B cell (primary cell): ENCODE measurements around the gene UHRF2. TPM values are rescaled to one million over a fixed set of nuclear protein-coding genes. Genes with fewer than 3 reads are reported as not detected.

ENCODE experiments used
- ATAC-seq: fragments of 200-7000 bp; cut with Tn5 transposase; one replicate; pipeline ENCODE4 v1.10.0; 2021; ENCODE audit warnings: low read depth, mild to moderate bottlenecking, moderate number of reproducible peaks, moderate library complexity
- CTCF ChIA-PET: fragments of 350-600 bp; sonication (Branson Sonifier 250); formaldehyde crosslinking; loops from one replicate; lab custom pipeline; 2021; ENCODE audit warnings: antibody characterized with exemption, inconsistent platforms; lab: Charles Lee
- POLR2A ChIA-PET: fragments of 350-600 bp; sonication (Branson Sonifier 250); formaldehyde crosslinking; loops from one replicate; lab custom pipeline; 2021; ENCODE audit warnings: antibody characterized with exemption; lab: Charles Lee
- DNase-seq: peaks from one replicate; pipeline ENCODE4 v3.0.0; 2013
- H2AFZ ChIP-seq: 2 replicates; pipeline ENCODE4 v1.6.1; 2012; ENCODE audit warnings: mild to moderate bottlenecking, low read depth, low read length; ENCODE audit not compliant: insufficient read depth, poor library complexity, severe bottlenecking
- H3K27ac ChIP-seq, 2 donors: 1 replicate in 1 of 2; 2 replicates in 1 of 2; pipeline ENCODE4 v1.5.1; 2012 to 2013; ENCODE audit warnings: low read length in 2 of 2, mild to moderate bottlenecking in 2 of 2, moderate library complexity in 1 of 2
- H3K27me3 ChIP-seq, 4 experiments: fragments of 200-600 bp in 1 of 4; sonication (generic) in 1 of 4; replicated peaks in 1 of 4; 1 replicate in 2 of 4; 2 replicates in 2 of 4; pipeline versions ENCODE4 v1.6.1 to v1.7.0; 2013 to 2016; ENCODE audit warnings: low read length in 3 of 4, mild to moderate bottlenecking in 2 of 4, mixed read lengths in 1 of 4, moderate library complexity in 1 of 4; ENCODE audit not compliant: insufficient read depth in 4 of 4, control insufficient read depth in 3 of 4; ENCODE audit errors: control extremely low read depth in 1 of 4
- H3K36me3 ChIP-seq, 2 experiments: replicated peaks in 1 of 2; 1 replicate in 1 of 2; 2 replicates in 1 of 2; pipeline versions ENCODE4 v1.6.1 to v1.7.1; 2013; ENCODE audit warnings: low read length in 1 of 2; ENCODE audit not compliant: insufficient read depth in 2 of 2, control insufficient read depth in 1 of 2; ENCODE audit errors: control extremely low read depth in 1 of 2, extremely low read depth in 1 of 2
- H3K4me1 ChIP-seq, 2 donors: fragments of 200-600 bp in 1 of 2; sonication (generic) in 1 of 2; 1 replicate in 1 of 2; 2 replicates in 1 of 2; pipeline versions ENCODE4 v1.5.1 to v1.6.1; 2013 to 2017; ENCODE audit warnings: low read length in 2 of 2; ENCODE audit not compliant: control insufficient read depth in 2 of 2, insufficient read depth in 2 of 2
- H3K4me2 ChIP-seq: replicated peaks from 2 replicates; pipeline ENCODE3; 2012; ENCODE audit warnings: mild to moderate bottlenecking, low read depth, low read length; ENCODE audit not compliant: poor library complexity, severe bottlenecking
- H3K4me3 ChIP-seq, 5 experiments: fragments of 200-600 bp in 1 of 5; sonication (generic) in 1 of 5; 1 replicate in 3 of 5; 2 replicates in 2 of 5; pipeline versions ENCODE4 v1.5.1 to v1.7.0; 2011 to 2016; ENCODE audit warnings: low read length in 4 of 5, mild to moderate bottlenecking in 4 of 5, low read depth in 2 of 5, control low read depth in 1 of 5, moderate library complexity in 1 of 5; ENCODE audit not compliant: insufficient read depth in 1 of 5; ENCODE audit errors: control extremely low read depth in 1 of 5, extremely low read depth in 1 of 5
- H3K79me2 ChIP-seq: fragments of 200-600 bp; sonication (generic); one replicate; pipeline ENCODE4 v1.6.0; 2016; ENCODE audit warnings: low read length; ENCODE audit not compliant: control insufficient read depth, insufficient read depth
- H3K9ac ChIP-seq: fragments of 200-600 bp; sonication (generic); 2 replicates; pipeline ENCODE4 v1.6.1; 2017; ENCODE audit warnings: mild to moderate bottlenecking, low read length, moderate library complexity
- H3K9me3 ChIP-seq, 3 donors: one replicate each; pipeline versions ENCODE4 v1.6.1 to v1.7.1; 2013; ENCODE audit warnings: low read length in 2 of 3; ENCODE audit not compliant: control insufficient read depth in 2 of 3, insufficient read depth in 1 of 3; ENCODE audit errors: control extremely low read depth in 1 of 3
- H4K20me1 ChIP-seq: 2 replicates; pipeline ENCODE4 v1.6.0; 2012; ENCODE audit warnings: mild to moderate bottlenecking, low read length; ENCODE audit not compliant: insufficient read depth, control insufficient read depth, poor library complexity, severe bottlenecking
- H3K27ac Mint-ChIP-seq: one replicate; pipeline ENCODE4 v1.8.0; 2021; ENCODE audit warnings: mixed read lengths
- H3K27me3 Mint-ChIP-seq: one replicate; pipeline ENCODE4 v1.8.0; 2021; ENCODE audit warnings: mixed read lengths
- H3K4me1 Mint-ChIP-seq: one replicate; pipeline ENCODE4 v1.8.0; 2021; ENCODE audit warnings: mixed read lengths
- H3K4me3 Mint-ChIP-seq: one replicate; pipeline ENCODE4 v1.8.0; 2021; ENCODE audit warnings: mixed read lengths
- H3K9me3 Mint-ChIP-seq: one replicate; pipeline ENCODE4 v1.8.0; 2022; ENCODE audit warnings: mixed read lengths; ENCODE audit not compliant: insufficient read depth
- EZH2 ChIP-seq: IDR thresholded peaks from 2 replicates; pipeline ENCODE4 v1.6.1; 2012; ENCODE audit warnings: borderline replicate concordance, low read depth, mild to moderate bottlenecking, moderate library complexity, low read length; ENCODE audit not compliant: insufficient read depth, poor library complexity, severe bottlenecking
- WGBS: methylation state at CpG from one replicate; pipeline ENCODE4 v1.1.5; 2013; ENCODE audit warnings: missing lambda C conversion rate; ENCODE audit not compliant: insufficient coverage; 5-methylcytosine and 5-hydroxymethylcytosine counted together
- intact Hi-C: fragments of 100-400 bp; cut with micrococcal nuclease; formaldehyde crosslinking; loops from one replicate; pipeline ENCODE4 v1.10.0; 2022
- polyA plus RNA-seq: library from polyadenylated mRNA; depleted of rRNA; stranded (reverse); fragments of >200 nt; gene quantifications from 2 replicates; pipeline ENCODE4 v1.2.3, GENCODE V29; 2012
- total RNA-seq, 2 donors: library from RNA; stranded (reverse); fragments of 120-200 nt in 1 of 2; gene quantifications; 1 replicate in 1 of 2; 2 replicates in 1 of 2; pipeline versions ENCODE4 v1.2.3 to v1.2.4, GENCODE V29; 2013 to 2022
- TF ChIP-seq, protein P1 (sequence below): fragments of 200-600 bp; IDR thresholded peaks from one replicate; pipeline ENCODE4 v1.8.0; 2022; ENCODE audit warnings: antibody characterized with exemption, mild to moderate bottlenecking

UHRF2 gene
- total and polyA plus RNA-seq, 2 donors (not counting 1 experiment from before 2014, with no cell fraction given) = 85.6 to 153 TPM

DNA sequence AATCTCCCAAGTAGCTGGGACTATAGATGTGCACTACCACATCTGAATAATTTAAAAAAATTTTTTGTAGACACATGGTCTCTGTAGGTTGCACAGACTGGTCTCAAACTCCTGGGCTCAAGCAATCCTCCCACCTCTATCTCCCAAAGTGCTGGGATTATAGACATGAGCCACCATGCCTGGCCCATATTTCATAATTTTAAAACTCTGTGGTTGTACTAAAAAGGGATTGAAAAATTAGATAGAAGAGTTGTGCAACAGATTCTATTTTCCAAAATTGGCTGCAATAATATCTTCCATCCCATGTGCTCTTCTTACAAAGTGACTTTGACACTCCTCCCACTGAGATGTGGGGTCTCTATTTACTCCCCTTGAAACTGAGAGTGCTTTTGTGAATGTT, 7.6 kb upstream of the UHRF2 start:
- H3K4me1 Mint-ChIP-seq = peaks cover 14% of the 10 kb centered on the region
- no peak for TF ChIP-seq EZH2
- TF ChIP-seq, protein P1, sequence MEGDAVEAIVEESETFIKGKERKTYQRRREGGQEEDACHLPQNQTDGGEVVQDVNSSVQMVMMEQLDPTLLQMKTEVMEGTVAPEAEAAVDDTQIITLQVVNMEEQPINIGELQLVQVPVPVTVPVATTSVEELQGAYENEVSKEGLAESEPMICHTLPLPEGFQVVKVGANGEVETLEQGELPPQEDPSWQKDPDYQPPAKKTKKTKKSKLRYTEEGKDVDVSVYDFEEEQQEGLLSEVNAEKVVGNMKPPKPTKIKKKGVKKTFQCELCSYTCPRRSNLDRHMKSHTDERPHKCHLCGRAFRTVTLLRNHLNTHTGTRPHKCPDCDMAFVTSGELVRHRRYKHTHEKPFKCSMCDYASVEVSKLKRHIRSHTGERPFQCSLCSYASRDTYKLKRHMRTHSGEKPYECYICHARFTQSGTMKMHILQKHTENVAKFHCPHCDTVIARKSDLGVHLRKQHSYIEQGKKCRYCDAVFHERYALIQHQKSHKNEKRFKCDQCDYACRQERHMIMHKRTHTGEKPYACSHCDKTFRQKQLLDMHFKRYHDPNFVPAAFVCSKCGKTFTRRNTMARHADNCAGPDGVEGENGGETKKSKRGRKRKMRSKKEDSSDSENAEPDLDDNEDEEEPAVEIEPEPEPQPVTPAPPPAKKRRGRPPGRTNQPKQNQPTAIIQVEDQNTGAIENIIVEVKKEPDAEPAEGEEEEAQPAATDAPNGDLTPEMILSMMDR = no peak
- Histone ChIP-seq H3K79me2 (no peaks in the 10 kb centered on the region), H3K4me2 (no peak overlapping the region), H3K27me3 (no peaks in the 10 kb centered on the region), H3K36me3 (no peaks in the 10 kb centered on the region), H3K27ac (no peak overlapping the region), H4K20me1 (no peaks in the 10 kb centered on the region), H2AFZ (no peak overlapping the region), H3K9ac (no peak overlapping the region), H3K4me1 (peaks cover 6 to 10% of the 10 kb centered on the region in 2 donors), H3K9me3 (no peaks in the 10 kb centered on the region), H3K4me3 (no peak overlapping the region)
- ChIA-PET POLR2A (no interaction called here), CTCF (interaction anchor here (1.4 kb wide), 1 partner anchor 9 kb away, joined by 3 read pairs; no protein-coding TSS in a partner anchor)
- DNase-seq (no peak), ATAC-seq (no peak)
- no peaks in the 10 kb centered on the region for H3K9me3 Mint-ChIP-seq
- intact Hi-C loops = no loop called here
- H3K4me3 Mint-ChIP-seq = no peak overlapping the region
- no peaks in the 10 kb centered on the region for H3K27me3 Mint-ChIP-seq
- H3K27ac Mint-ChIP-seq = no peak overlapping the region

DNA sequence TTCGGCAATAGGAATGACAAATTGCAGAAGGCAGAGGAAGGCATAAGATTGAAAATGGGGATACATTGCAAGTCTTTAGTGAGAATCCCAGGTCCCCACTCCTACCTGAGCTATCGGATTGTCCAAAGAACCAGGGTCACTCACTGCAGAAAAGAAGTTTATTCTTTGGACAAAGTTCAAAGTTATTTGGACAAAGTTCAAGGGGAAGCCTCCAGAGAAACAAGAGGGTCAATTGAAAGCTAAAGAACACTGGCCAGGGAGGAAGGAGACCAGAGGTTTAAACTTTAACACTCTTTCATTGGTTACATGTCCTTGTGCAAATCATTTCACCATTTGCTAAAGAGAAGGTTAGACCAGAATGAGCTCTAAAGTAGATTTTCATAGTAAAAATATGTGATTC, 5.2 kb upstream of the UHRF2 start:
- Mint-ChIP-seq H3K9me3 (no peaks in the 10 kb centered on the region), H3K27me3 (no peaks in the 10 kb centered on the region), H3K4me1 (peaks cover 27% of the 10 kb centered on the region), H3K4me3 (no peak overlapping the region), H3K27ac (no peak overlapping the region)
- H4K20me1 ChIP-seq = no peaks in the 10 kb centered on the region
- no CpG with 5 or more reads among the region's 2 CpGs for WGBS
- no peak for TF ChIP-seq EZH2
- TF ChIP-seq, protein P1 = no peak
- no peak overlapping the region for H3K4me2 ChIP-seq
- peaks cover 28 to 29% of the 10 kb centered on the region in 2 donors for H3K4me1 ChIP-seq
- H3K27me3 ChIP-seq = no peaks in the 10 kb centered on the region
- no peak overlapping the region for H3K4me3 ChIP-seq
- peaks cover 3% of the 10 kb centered on the region for H3K79me2 ChIP-seq
- intact Hi-C loops = no loop called here
- no peak overlapping the region for H3K9ac ChIP-seq
- DNase-seq (no peak), ATAC-seq (no peak)
- H2AFZ ChIP-seq = no peak overlapping the region
- H3K27ac ChIP-seq = no peak overlapping the region
- H3K9me3 ChIP-seq = peaks cover 0 to 16% (median 0%) of the 10 kb centered on the region in 3 donors
- POLR2A ChIA-PET = interaction anchor here (0.7 kb wide), 1 partner anchor 572 kb away, joined by 3 read pairs; no protein-coding TSS in a partner anchor
- CTCF ChIA-PET = no interaction called here
- H3K36me3 ChIP-seq = no peaks in the 10 kb centered on the region
